GM12891 (cell line): ENCODE results near the gene ABCC4.

Experiments
- PAX5 ChIP-seq: IDR thresholded peaks from 2 replicates; pipeline ENCODE4 v1.6.1; 2011; ENCODE audit warnings: low read length, moderate library complexity, mild to moderate bottlenecking; ENCODE audit not compliant: insufficient read depth, severe bottlenecking
- POLR2A ChIP-seq: IDR thresholded peaks from 2 replicates; pipeline ENCODE4 v1.6.1; 2011; ENCODE audit warnings: low read depth, low read length, control low read depth
- POLR2AphosphoS5 ChIP-seq: IDR thresholded peaks from 2 replicates; pipeline ENCODE4 v1.6.1; 2011; ENCODE audit warnings: low read depth, low read length, control low read depth
- POU2F2 ChIP-seq: IDR thresholded peaks from 2 replicates; pipeline ENCODE4 v1.6.1; 2011; ENCODE audit warnings: low read depth, mild to moderate bottlenecking, control low read depth, low read length, moderate library complexity
- SPI1 ChIP-seq: IDR thresholded peaks from 2 replicates; pipeline ENCODE4 v1.6.1; 2011; ENCODE audit warnings: low read depth, low read length, control low read depth
- TAF1 ChIP-seq: IDR thresholded peaks from 2 replicates; pipeline ENCODE4 v1.6.1; 2011; ENCODE audit warnings: low read depth, low read length, control low read depth

DNA sequence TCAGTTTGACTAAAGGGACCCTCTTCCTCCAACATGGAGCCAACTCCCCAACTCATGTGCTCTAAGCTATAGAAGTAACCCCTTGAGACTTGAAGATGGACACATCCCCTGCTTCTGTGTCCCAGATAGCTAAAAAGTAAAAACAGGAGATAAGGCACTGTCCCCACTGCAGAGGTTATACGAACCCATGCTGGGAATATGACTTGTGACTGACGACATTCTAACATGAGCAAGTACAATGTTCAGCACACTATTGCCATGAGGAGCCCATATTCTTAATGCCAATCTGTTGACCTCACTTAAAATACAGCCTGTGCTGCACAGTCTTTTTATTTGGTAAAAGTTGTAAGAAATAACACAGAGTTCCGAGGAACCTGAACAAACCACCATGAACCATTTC lies 71.4 kb downstream of the ABCC4 start:
- TF ChIP-seq POLR2A: no peak
- no peak for TF ChIP-seq POLR2AphosphoS5
- TF ChIP-seq POU2F2: no peak
- no peak for TF ChIP-seq TAF1
- TF ChIP-seq SPI1: no peak
- no peak for TF ChIP-seq PAX5
